GM23338 (cell line): ENCODE results near the gene ROCK2. TPM values are rescaled to one million over a fixed set of nuclear protein-coding genes. Genes with fewer than 3 reads are reported as not detected.

Source experiments
- ATAC-seq: fragments of 200-7000 bp; cut with Tn5 transposase; 3 replicates; pipeline ENCODE4 v1.9.1; 2020
- DNase-seq: peaks from one replicate; pipeline ENCODE4 v3.0.0-alpha.2; 2015; ENCODE audit warnings: low spot score
- H2AFZ ChIP-seq: fragments of 200-600 bp; sonication (generic); 2 replicates; pipeline ENCODE4 v1.8.0; 2016; ENCODE audit warnings: antibody characterized with exemption, mild to moderate bottlenecking, moderate library complexity
- H3F3A ChIP-seq: fragments of 200-600 bp; sonication (generic); replicated peaks from 2 replicates; pipeline ENCODE4 v1.8.0; 2017; ENCODE audit warnings: antibody characterized with exemption, mixed run types, low read depth
- H3K27ac ChIP-seq: fragments of 200-600 bp; sonication (generic); 2 replicates; pipeline ENCODE4 v1.6.1; 2016; ENCODE audit warnings: low read depth
- H3K27me3 ChIP-seq: fragments of 200-600 bp; sonication (generic); 2 replicates; pipeline ENCODE4 v1.8.0; 2016; ENCODE audit warnings: mild to moderate bottlenecking, mixed run types, moderate library complexity; ENCODE audit not compliant: insufficient read depth
- H3K36me3 ChIP-seq: fragments of 200-600 bp; sonication (generic); 2 replicates; pipeline ENCODE4 v1.8.0; 2016; ENCODE audit warnings: mild to moderate bottlenecking; ENCODE audit not compliant: insufficient read depth
- H3K4me1 ChIP-seq: fragments of 200-600 bp; sonication (generic); 2 replicates; pipeline ENCODE4 v1.8.0; 2016; ENCODE audit warnings: mild to moderate bottlenecking, moderate library complexity; ENCODE audit not compliant: insufficient read depth
- H3K4me2 ChIP-seq: fragments of 200-600 bp; sonication (generic); 2 replicates; pipeline ENCODE4 v1.7.1; 2017; ENCODE audit warnings: mixed run types
- H3K4me3 ChIP-seq: fragments of 200-600 bp; sonication (generic); 2 replicates; pipeline ENCODE4 v1.6.1; 2016; ENCODE audit warnings: mixed run types
- H3K79me2 ChIP-seq: fragments of 200-600 bp; sonication (generic); replicated peaks from 2 replicates; pipeline ENCODE4 v1.8.0; 2017; ENCODE audit warnings: mild to moderate bottlenecking; ENCODE audit not compliant: insufficient read depth
- H3K9me2 ChIP-seq: fragments of 200-600 bp; sonication (generic); 2 replicates; pipeline ENCODE4 v1.8.0; 2017; ENCODE audit not compliant: insufficient read depth
- H4K20me1 ChIP-seq: fragments of 200-600 bp; sonication (generic); replicated peaks from 2 replicates; pipeline ENCODE4 v1.8.0; 2017; ENCODE audit warnings: mild to moderate bottlenecking; ENCODE audit not compliant: insufficient read depth
- H3K27ac Mint-ChIP-seq: 2 replicates; pipeline ENCODE4 v1.8.0; 2020; ENCODE audit warnings: inconsistent platforms, mild to moderate bottlenecking, moderate library complexity, mixed read lengths
- H3K27me3 Mint-ChIP-seq: 3 replicates; pipeline ENCODE4 v1.8.0; 2022; ENCODE audit warnings: low read depth, mild to moderate bottlenecking, moderate library complexity, mixed read lengths, inconsistent platforms; ENCODE audit not compliant: insufficient read depth, poor library complexity
- H3K36me3 Mint-ChIP-seq: 3 replicates; pipeline ENCODE4 v1.8.0; 2021; ENCODE audit warnings: low read depth, mild to moderate bottlenecking, inconsistent platforms, moderate library complexity, mixed read lengths
- H3K4me1 Mint-ChIP-seq: 3 replicates; pipeline ENCODE4 v1.8.0; 2020; ENCODE audit warnings: mild to moderate bottlenecking, inconsistent platforms, mixed read lengths
- H3K4me3 Mint-ChIP-seq: 3 replicates; pipeline ENCODE4 v1.8.0; 2021; ENCODE audit warnings: moderate library complexity, mild to moderate bottlenecking, inconsistent platforms, mixed read lengths
- H3K9me3 Mint-ChIP-seq: 3 replicates; pipeline ENCODE4 v1.8.0; 2020; ENCODE audit warnings: moderate library complexity, mild to moderate bottlenecking, inconsistent platforms, mixed read lengths
- CREB1 ChIP-seq: fragments of 250-450 bp; sonication (Bioruptor Pico); IDR thresholded peaks from 2 replicates; pipeline ENCODE4 v1.5.0; 2020; ENCODE audit warnings: low read depth, mild to moderate bottlenecking, moderate library complexity
- EZH2 ChIP-seq: fragments of 200-600 bp; sonication (generic); IDR thresholded peaks from one replicate; pipeline ENCODE4 v1.8.0; 2017; ENCODE audit warnings: antibody characterized with exemption, mild to moderate bottlenecking, low read depth; ENCODE audit not compliant: unreplicated experiment
- EZH2phosphoT487 ChIP-seq: fragments of 200-600 bp; sonication (generic); IDR thresholded peaks from one replicate; pipeline ENCODE4 v1.8.1; 2018; ENCODE audit warnings: antibody characterized with exemption; ENCODE audit not compliant: unreplicated experiment
- JUNB ChIP-seq: IDR thresholded peaks from one replicate; pipeline ENCODE4 v1.6.1; 2016; ENCODE audit warnings: antibody characterized with exemption; ENCODE audit not compliant: unreplicated experiment
- NANOG ChIP-seq: IDR thresholded peaks from 2 replicates; pipeline ENCODE4 v1.6.1; 2016; ENCODE audit warnings: antibody characterized with exemption, borderline replicate concordance
- POLR2AphosphoS5 ChIP-seq: IDR thresholded peaks from 2 replicates; pipeline ENCODE4 v1.6.1; 2016; ENCODE audit warnings: antibody characterized with exemption, low read depth
- ZNF331 ChIP-seq: fragments of 250-450 bp; sonication (Bioruptor Pico); IDR thresholded peaks from 2 replicates; pipeline ENCODE4 v1.5.0; 2020; ENCODE audit warnings: low read depth, mild to moderate bottlenecking, moderate library complexity
- polyA plus RNA-seq: library from polyadenylated mRNA; unstranded; fragments of >200 nt; fragmentation: Nextera tagmentation; extraction: Ambion mirVana; gene quantifications from 2 replicates; pipeline ENCODE4 v1.2.1, GENCODE V29; 2016
- total RNA-seq: library from RNA; depleted of rRNA; stranded (reverse); fragments of >200 nt; shearing (Covaris generic); gene quantifications from 2 replicates; pipeline ENCODE4 v1.2.3, GENCODE V29; 2014
- TF ChIP-seq, protein P1 (sequence below): fragments of 250-450 bp; sonication (Bioruptor Pico); IDR thresholded peaks from 2 replicates; pipeline ENCODE4 v1.5.0; 2020; ENCODE audit warnings: mild to moderate bottlenecking, moderate library complexity
- TF ChIP-seq, protein P2 (sequence below): IDR thresholded peaks from 2 replicates; pipeline ENCODE4 v1.6.1; 2016; ENCODE audit warnings: antibody characterized with exemption
- TF ChIP-seq, protein P3 (sequence below), 2 experiments: fragments of 200-600 bp in 1 of 2; sonication (generic) in 1 of 2; conservative IDR thresholded peaks; 2 replicates each; pipeline versions ENCODE4 v1.5.1 to v1.6.1; 2016 to 2017; ENCODE audit warnings: antibody characterized with exemption in 2 of 2, low read depth in 2 of 2, mild to moderate bottlenecking in 2 of 2, moderate library complexity in 1 of 2

ROCK2 gene
- total and polyA plus RNA-seq, 2 experiments from 2014 or later, result 16.4 to 28.0 TPM

DNA sequence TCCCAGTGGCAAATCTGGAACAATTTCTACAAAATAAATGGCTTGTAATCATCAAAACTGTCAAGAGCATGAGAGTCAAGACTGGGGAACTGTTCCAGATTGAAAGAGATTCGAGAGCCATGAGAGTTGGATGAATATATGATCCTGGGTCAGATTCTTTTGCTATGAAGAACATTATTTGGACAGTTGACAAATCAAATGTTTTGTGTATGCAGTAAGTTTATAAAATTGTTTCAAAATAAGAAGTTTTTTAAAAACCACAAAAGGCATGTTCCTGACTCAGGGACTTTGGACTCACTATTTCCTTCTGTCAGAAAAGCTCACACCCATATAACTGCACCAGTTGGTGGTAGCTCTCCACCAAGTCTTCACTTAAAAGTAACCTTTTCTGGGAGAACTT, 38.5 kb downstream of the ROCK2 start (continued):
- TF ChIP-seq, protein P1, sequence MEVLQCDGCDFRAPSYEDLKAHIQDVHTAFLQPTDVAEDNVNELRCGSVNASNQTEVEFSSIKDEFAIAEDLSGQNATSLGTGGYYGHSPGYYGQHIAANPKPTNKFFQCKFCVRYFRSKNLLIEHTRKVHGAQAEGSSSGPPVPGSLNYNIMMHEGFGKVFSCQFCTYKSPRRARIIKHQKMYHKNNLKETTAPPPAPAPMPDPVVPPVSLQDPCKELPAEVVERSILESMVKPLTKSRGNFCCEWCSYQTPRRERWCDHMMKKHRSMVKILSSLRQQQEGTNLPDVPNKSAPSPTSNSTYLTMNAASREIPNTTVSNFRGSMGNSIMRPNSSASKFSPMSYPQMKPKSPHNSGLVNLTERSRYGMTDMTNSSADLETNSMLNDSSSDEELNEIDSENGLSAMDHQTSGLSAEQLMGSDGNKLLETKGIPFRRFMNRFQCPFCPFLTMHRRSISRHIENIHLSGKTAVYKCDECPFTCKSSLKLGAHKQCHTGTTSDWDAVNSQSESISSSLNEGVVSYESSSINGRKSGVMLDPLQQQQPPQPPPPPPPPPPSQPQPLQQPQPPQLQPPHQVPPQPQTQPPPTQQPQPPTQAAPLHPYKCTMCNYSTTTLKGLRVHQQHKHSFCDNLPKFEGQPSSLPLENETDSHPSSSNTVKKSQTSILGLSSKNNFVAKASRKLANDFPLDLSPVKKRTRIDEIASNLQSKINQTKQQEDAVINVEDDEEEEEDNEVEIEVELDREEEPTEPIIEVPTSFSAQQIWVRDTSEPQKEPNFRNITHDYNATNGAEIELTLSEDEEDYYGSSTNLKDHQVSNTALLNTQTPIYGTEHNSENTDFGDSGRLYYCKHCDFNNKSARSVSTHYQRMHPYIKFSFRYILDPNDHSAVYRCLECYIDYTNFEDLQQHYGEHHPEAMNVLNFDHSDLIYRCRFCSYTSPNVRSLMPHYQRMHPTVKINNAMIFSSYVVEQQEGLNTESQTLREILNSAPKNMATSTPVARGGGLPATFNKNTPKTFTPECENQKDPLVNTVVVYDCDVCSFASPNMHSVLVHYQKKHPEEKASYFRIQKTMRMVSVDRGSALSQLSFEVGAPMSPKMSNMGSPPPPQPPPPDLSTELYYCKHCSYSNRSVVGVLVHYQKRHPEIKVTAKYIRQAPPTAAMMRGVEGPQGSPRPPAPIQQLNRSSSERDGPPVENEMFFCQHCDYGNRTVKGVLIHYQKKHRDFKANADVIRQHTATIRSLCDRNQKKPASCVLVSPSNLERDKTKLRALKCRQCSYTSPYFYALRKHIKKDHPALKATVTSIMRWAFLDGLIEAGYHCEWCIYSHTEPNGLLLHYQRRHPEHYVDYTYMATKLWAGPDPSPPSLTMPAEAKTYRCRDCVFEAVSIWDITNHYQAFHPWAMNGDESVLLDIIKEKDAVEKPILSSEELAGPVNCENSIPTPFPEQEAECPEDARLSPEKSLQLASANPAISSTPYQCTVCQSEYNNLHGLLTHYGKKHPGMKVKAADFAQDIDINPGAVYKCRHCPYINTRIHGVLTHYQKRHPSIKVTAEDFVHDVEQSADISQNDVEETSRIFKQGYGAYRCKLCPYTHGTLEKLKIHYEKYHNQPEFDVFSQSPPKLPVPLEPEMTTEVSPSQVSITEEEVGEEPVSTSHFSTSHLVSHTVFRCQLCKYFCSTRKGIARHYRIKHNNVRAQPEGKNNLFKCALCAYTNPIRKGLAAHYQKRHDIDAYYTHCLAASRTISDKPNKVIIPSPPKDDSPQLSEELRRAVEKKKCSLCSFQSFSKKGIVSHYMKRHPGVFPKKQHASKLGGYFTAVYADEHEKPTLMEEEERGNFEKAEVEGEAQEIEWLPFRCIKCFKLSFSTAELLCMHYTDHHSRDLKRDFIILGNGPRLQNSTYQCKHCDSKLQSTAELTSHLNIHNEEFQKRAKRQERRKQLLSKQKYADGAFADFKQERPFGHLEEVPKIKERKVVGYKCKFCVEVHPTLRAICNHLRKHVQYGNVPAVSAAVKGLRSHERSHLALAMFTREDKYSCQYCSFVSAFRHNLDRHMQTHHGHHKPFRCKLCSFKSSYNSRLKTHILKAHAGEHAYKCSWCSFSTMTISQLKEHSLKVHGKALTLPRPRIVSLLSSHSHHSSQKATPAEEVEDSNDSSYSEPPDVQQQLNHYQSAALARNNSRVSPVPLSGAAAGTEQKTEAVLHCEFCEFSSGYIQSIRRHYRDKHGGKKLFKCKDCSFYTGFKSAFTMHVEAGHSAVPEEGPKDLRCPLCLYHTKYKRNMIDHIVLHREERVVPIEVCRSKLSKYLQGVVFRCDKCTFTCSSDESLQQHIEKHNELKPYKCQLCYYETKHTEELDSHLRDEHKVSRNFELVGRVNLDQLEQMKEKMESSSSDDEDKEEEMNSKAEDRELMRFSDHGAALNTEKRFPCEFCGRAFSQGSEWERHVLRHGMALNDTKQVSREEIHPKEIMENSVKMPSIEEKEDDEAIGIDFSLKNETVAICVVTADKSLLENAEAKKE (CRISPR knock-in tag), result no peak
- no peak for TF ChIP-seq POLR2AphosphoS5
- TF ChIP-seq CREB1 (CRISPR knock-in tag), result no peak
- TF ChIP-seq, protein P2, sequence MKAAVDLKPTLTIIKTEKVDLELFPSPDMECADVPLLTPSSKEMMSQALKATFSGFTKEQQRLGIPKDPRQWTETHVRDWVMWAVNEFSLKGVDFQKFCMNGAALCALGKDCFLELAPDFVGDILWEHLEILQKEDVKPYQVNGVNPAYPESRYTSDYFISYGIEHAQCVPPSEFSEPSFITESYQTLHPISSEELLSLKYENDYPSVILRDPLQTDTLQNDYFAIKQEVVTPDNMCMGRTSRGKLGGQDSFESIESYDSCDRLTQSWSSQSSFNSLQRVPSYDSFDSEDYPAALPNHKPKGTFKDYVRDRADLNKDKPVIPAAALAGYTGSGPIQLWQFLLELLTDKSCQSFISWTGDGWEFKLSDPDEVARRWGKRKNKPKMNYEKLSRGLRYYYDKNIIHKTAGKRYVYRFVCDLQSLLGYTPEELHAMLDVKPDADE, result no peak
- TF ChIP-seq NANOG, result no peak
- TF ChIP-seq, protein P3, sequence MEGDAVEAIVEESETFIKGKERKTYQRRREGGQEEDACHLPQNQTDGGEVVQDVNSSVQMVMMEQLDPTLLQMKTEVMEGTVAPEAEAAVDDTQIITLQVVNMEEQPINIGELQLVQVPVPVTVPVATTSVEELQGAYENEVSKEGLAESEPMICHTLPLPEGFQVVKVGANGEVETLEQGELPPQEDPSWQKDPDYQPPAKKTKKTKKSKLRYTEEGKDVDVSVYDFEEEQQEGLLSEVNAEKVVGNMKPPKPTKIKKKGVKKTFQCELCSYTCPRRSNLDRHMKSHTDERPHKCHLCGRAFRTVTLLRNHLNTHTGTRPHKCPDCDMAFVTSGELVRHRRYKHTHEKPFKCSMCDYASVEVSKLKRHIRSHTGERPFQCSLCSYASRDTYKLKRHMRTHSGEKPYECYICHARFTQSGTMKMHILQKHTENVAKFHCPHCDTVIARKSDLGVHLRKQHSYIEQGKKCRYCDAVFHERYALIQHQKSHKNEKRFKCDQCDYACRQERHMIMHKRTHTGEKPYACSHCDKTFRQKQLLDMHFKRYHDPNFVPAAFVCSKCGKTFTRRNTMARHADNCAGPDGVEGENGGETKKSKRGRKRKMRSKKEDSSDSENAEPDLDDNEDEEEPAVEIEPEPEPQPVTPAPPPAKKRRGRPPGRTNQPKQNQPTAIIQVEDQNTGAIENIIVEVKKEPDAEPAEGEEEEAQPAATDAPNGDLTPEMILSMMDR (conservative IDR thresholded peaks at IDR 0.05; ENCODE audit: low read depth in 2 of 2), result no peak

DNA sequence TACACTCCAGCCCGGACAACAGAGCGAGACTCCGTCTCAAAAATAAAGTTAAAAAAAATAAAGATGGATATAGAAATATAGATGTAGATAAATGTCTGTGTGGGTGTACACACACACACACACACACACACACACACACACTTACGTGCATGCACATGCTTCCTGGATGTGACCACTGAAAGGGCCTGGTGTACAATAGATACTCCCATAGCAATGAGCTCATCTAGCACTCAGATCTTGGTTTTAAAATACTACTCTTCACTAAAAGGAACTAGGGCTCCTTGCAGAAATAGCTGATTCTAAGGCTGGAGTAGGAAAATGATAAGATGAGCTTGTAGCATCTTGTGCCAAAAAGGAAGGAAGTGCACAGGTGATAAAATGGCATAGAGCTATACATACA, 39.1 kb downstream of the ROCK2 start:
- no peaks in the 10 kb centered on the region for H3K36me3 Mint-ChIP-seq
- 0 out of 2 replicates have a peak, but pooled peaks cover 6% of the 10 kb centered on the region for H3K9me2 ChIP-seq
- H3K27ac Mint-ChIP-seq, result no peak overlapping the region
- no peak overlapping the region for H2AFZ ChIP-seq
- H3F3A ChIP-seq, result no peaks in the 10 kb centered on the region
- no peak overlapping the region for H3K4me3 ChIP-seq
- H3K27me3 Mint-ChIP-seq, result no peaks in the 10 kb centered on the region
- no peaks in the 10 kb centered on the region for H3K9me3 Mint-ChIP-seq
- no peak overlapping the region for H3K27ac ChIP-seq
- H3K4me3 Mint-ChIP-seq, result no peak overlapping the region
- no peaks in the 10 kb centered on the region; the same call in 2 of the 3 replicates for H3K4me1 Mint-ChIP-seq
- peaks cover 94% of the 10 kb centered on the region for H3K79me2 ChIP-seq
- H3K27me3 ChIP-seq, result no peaks in the 10 kb centered on the region
- H3K36me3 ChIP-seq, result no peaks in the 10 kb centered on the region
- H4K20me1 ChIP-seq, result peaks cover 14% of the 10 kb centered on the region
- peaks cover 6% of the 10 kb centered on the region; the same call in 1 of the 2 replicates for H3K4me1 ChIP-seq
- ATAC-seq, result no peak
- DNase-seq, result no peak
- H3K4me2 ChIP-seq, result no peak overlapping the region
- TF ChIP-seq CREB1 (CRISPR knock-in tag) (no peak), EZH2 (no peak), ZNF331 (CRISPR knock-in tag) (no peak), EZH2phosphoT487 (no peak), JUNB (no peak)
- TF ChIP-seq, protein P2, result no peak
